Pancreas (tissue), 10 donors: Measurements from ENCODE around the gene THSD7A. TPM values are rescaled to one million over a fixed set of nuclear protein-coding genes. Genes with fewer than 3 reads are reported as not detected.
A peak's percentile ranks its signal among the peaks of the same experiment; 100 is the strongest.

Source experiments
- ATAC-seq, 4 donors: fragments of 200-7000 bp; cut with Tn5 transposase; one replicate each; pipeline versions ENCODE4 v1.8.0 to v1.9.1; 2020; ENCODE audit warnings: mild to moderate bottlenecking in 4 of 4, moderate library complexity in 4 of 4
- DNase-seq, 6 donors: peaks; one replicate each; pipeline ENCODE4 v3.0.0-alpha.2; 2020
- FAIRE-seq: peaks from 2 replicates; lab custom pipeline; 2012; peaks lifted over from hg19 to GRCh38; lab: Jason Lieb, UNC
- H3K27ac ChIP-seq, 4 donors: fragments of 200-600 bp; sonication (generic); 1 replicate in 3 of 4; 2 replicates in 1 of 4; pipeline versions ENCODE4 v1.5.0 to v1.8.0; 2020
- H3K27me3 ChIP-seq, 4 donors: fragments of 200-600 bp; one replicate each; pipeline ENCODE4 v1.8.0; 2021
- H3K36me3 ChIP-seq, 3 donors: fragments of 200-600 bp; sonication (generic) in 1 of 3; one replicate each; pipeline versions ENCODE4 v1.5.0 to v1.8.0; 2020 to 2021
- H3K4me1 ChIP-seq, 3 donors: fragments of 200-600 bp; one replicate each; pipeline ENCODE4 v1.8.0; 2021
- H3K4me3 ChIP-seq, 4 donors: fragments of 200-600 bp; sonication (generic) in 2 of 4; one replicate each; pipeline versions ENCODE4 v1.5.0 to v1.8.0; 2020 to 2021
- H3K9me3 ChIP-seq, 4 donors: fragments of 200-600 bp; one replicate each; pipeline ENCODE4 v1.8.0; 2021
- CTCF ChIP-seq, 4 donors: fragments of 200-600 bp; sonication (generic) in 3 of 4; IDR thresholded peaks; one replicate each; pipeline versions ENCODE4 v1.5.0 to v1.8.0; 2021; ENCODE audit warnings: antibody characterized with exemption in 4 of 4
- WGBS, 2 donors: extraction: QIAGEN DNeasy Blood & Tissue Kit; methylation state at CpG; one replicate each; pipeline ENCODE4 v1.1.7; 2013; 5-methylcytosine and 5-hydroxymethylcytosine counted together
- intact Hi-C, 3 donors: fragments of 100-400 bp; cut with DNase I; formaldehyde crosslinking; loops; one replicate each; pipeline versions ENCODE4 v1.11.1 to v1.14.2; 2022
- polyA plus RNA-seq, 2 donors: library from polyadenylated mRNA; stranded (reverse); fragments of 200-250 nt; gene quantifications; one replicate each; pipeline ENCODE4 v1.2.3, GENCODE V29; 2013
- total RNA-seq, 6 donors: library from RNA; stranded (reverse); fragmentation: NEBNext Ultra II Directional in 4 of 6; extraction: Animal tissue kit (Norgen Biotek cat#: 25700) in 4 of 6; gene quantifications; one replicate each; pipeline versions ENCODE4 v1.2.1 to v1.2.4, GENCODE V29; 2021 to 2023
- donor health status: healthy with polysubstance abuse.
- donor health status: DM: no; HTN: no; CAD: no; lungs with moderate emphysema.
- donor health status: DM: no; HTN: no; CAD: no.
- donor health status: control.
- donor health status: control.
- donor health status: Bipolar disorder and iron deficiency.
- donor health status: DM: yes; HTN: yes; CAD: no.
- donor health status: DM: no; HTN: no; CAD: no.
- donor health status: DM: no; HTN: no; CAD: no.
- donor health status: DM: yes; HTN: yes; CAD: no.

The THSD7A gene
- total and polyA plus RNA-seq, 8 donors: 0.30 to 3.7 (median 0.90) TPM

- no peaks in the 10 kb centered on the region for H3K36me3 ChIP-seq
- no peak for DNase-seq
- WGBS, 2 donors: 65 to 67% methylated on average over 3 of the region's 3 CpGs
- no peak overlapping the region for H3K4me3 ChIP-seq
- ATAC-seq: no peak
- no peak overlapping the region for H3K27ac ChIP-seq
- H3K4me1 ChIP-seq: peaks cover 0 to 2% (median 0%) of the 10 kb centered on the region in 3 donors
- intact Hi-C loops: no loop called here
- H3K27me3 ChIP-seq: no peaks in the 10 kb centered on the region
- FAIRE-seq: no peak
- no peaks in the 10 kb centered on the region for H3K9me3 ChIP-seq
- TF ChIP-seq CTCF (IDR thresholded peaks at IDR 0.05): no peak
Observed at GRCh38 chr7:11480143-11480542, 351.9 kb downstream of the THSD7A start.

GRCh38 chr7:11478882-11479281, 353.1 kb downstream of the THSD7A start:
- ATAC-seq (no peak), FAIRE-seq (no peak), DNase-seq (no peak)
- Histone ChIP-seq H3K36me3 (no peaks in the 10 kb centered on the region), H3K4me3 (no peak overlapping the region), H3K4me1 (peaks cover 0 to 8% (median 0%) of the 10 kb centered on the region in 3 donors), H3K27ac (no peak overlapping the region), H3K9me3 (no peaks in the 10 kb centered on the region), H3K27me3 (no peaks in the 10 kb centered on the region)
- intact Hi-C loops: no loop called here
- 70 to 73% methylated on average over 3 of the region's 3 CpGs for WGBS, 2 donors
- no peak for TF ChIP-seq CTCF (IDR thresholded peaks at IDR 0.05)

DNA sequence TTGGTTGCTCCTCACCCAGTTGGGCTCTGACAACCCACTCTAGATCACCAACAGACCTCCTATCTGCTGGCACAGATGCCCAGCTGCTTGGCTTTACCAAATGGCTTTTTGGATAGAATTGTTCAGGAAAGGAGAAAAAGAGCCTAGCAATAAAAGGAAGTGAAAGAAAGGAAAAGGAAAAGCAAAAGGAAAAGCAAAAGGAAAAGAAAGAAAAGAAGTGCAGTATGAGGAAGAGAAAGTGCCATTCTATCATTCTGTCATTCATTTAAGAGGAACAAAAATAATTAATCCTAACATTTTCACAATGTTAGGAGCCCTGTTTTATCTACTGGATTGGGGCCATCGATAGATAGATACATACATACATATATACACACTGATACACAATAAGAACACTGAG, 353.6 kb downstream of the THSD7A start:
- Histone ChIP-seq H3K9me3 (no peaks in the 10 kb centered on the region), H3K4me1 (peaks cover 0 to 8% (median 0%) of the 10 kb centered on the region in 3 donors), H3K27me3 (no peaks in the 10 kb centered on the region), H3K36me3 (no peaks in the 10 kb centered on the region), H3K27ac (no peak overlapping the region), H3K4me3 (no peak overlapping the region)
- 83 to 84% methylated on average over 1 of the region's 1 CpG for WGBS, 2 donors
- FAIRE-seq (no peak), DNase-seq (no peak), ATAC-seq (no peak)
- intact Hi-C loops: no loop called here
- no peak for TF ChIP-seq CTCF (IDR thresholded peaks at IDR 0.05)

- peak in 3 of 4 donors; percentile 51 to 56 (median 51) for ATAC-seq
Observed at GRCh38 chr7:11474902-11475585, 357.0 kb downstream of the THSD7A start.

More at GRCh38 chr7:11474902-11475585, 357.0 kb downstream of the THSD7A start:
- Histone ChIP-seq H3K4me1 (peaks cover 0 to 8% (median 7%) of the 10 kb centered on the region in 3 donors), H3K27me3 (no peaks in the 10 kb centered on the region), H3K9me3 (no peaks in the 10 kb centered on the region), H3K36me3 (no peaks in the 10 kb centered on the region), H3K4me3 (no peak overlapping the region), H3K27ac (no peak overlapping the region)
- TF ChIP-seq CTCF (IDR thresholded peaks at IDR 0.05): no peak
- no peak for DNase-seq
- no peak for FAIRE-seq
- intact Hi-C loops: no loop called here
- 35 to 53% methylated on average over 6 of the region's 6 CpGs for WGBS, 2 donors
